8988T (cell line): ENCODE measurements around the gene LEFTY2.
"Not testable (repeated sequence)": the region's sequence is repeated elsewhere in the genome, so short reads cannot be mapped to it uniquely, and the experiment has no call there.

Experiments
- DNase-seq: peaks from one replicate; pipeline ENCODE4 v3.0.0; 2011

LEFTY2 gene

DNA sequence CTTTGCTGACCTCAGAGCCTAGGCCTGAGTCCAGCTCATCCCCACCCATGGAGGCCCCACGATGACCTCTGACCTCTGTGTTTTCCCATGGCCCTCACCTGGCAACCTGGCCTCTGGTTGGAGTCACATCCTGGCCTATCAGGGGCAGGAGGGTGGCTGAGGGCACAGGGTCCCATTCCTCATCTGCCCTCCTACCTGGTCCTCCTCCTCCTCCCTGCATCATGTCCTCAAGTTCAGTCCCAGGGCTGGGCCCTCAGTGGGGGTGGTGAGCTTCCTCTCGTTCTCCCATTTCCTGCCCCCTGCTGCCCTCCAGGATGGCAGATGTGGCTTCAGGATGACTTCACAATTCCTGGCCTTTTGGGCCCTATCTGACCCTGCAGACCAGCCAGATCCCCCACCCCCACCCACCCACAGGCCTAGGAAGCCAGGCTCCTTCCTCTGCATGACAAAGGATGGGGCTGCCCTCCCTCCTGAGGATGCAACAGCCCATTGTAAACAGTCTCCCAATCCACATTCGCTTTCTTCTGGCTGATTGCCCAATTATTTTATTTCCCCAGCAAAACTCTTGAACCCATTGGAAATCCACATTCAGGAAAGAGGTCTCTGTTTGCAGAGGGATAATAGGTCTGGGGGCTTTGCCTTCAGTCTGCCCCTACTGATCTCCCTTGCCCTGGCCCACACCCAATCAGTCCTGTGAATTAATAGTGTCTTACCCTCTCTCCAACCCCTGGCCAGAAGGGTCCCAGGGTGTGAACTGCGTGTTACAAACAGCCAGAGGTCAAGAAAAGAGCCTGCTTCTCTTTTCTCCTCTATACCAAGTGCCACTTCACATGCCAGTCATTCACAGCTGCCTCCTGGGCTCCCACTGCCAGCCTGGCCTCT is 41.7 kb downstream of the LEFTY2 start:
- DNase-seq: no peak

DNA sequence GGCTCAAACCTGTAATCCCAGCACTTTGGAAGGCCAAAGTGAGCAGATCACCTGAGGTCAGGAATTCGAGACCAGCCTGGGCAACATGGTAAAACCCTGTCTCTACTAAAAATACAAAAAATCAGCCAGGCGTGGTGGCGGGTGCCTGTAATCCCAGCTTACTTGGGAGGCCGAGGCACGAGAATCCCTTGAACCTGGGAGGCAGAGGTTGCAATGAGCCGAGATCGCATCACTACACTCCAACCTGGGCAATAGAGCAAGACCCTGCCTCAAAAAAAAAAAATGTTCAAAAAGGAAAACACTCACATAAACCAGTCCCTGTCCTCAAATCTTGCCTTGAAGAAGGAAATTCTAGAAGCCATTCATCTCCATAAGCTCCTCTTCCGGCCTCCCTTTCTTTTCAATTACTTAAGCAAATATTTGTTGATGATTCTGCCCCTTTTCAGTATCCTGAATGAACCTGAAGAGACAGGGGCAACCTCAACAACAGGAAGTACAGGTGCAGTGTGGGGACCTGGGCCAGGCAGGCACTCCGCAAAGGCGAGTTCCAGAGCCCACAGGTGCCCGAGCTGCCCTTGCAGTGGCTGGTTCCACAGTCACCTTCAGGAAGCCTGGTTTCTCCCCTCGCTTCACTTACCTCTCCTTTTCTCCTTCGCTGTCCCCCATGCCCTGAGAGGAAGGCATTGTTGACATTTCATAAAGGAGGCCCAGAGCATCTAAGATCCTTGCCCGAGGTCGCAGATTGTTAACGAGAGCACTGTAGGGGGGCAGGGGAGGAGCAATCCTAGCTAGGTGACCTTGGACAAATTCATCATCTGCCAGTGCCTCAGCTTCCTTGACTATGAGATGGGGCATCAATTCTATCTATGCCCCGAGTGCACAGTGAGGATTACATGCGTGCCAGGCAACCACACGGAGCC is 43.2 kb downstream of the LEFTY2 start:
- no peak for DNase-seq

DNA sequence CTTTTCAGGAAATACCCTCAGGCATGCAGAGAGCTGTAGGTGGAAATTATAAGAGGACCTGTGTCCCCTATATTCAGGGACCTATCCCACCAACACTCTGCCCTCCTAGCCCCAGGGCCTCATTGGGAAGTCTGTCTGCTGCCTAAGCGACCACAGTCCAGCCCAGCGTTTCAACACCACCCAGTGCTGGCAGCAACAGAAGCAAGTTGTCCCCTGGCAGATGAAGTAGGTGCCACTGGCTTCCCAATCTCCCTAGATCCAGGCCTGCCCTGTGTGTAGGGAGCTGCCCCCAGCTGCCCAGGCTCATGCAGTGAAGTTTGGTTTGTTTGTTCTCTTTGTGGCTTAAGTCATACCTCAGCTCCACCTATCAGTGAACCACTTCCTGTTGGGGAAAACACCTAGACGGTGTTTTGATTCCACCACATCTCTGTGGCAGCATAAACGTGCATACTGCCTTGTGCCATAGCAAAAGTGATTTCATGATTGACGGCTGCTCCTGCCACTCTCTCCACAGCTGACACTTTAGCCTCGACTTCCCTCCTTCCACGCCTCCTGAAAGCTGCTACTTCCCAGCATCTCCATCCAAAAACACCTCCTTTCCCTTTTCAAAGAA is 44.0 kb downstream of the LEFTY2 start:
- no peak for DNase-seq

DNA sequence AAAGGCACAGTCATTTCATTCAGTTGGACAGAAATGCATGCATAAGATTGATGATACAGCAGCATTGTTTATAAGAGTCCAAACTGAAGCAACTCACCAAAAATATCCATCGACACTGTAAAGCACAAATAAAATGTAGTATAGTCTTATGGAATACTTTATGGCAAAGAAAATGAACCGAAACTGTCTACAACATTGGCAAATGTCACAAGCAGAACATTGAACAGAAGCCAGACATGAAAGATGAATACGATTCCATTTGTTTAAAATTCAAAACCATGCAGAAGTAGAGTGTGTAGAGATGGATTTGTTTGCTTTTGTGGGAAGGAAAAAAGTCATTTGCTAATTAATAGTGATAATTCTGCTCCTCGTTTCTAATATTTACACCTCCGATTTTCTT is 44.5 kb downstream of the LEFTY2 start:
- DNase-seq: no peak

DNA sequence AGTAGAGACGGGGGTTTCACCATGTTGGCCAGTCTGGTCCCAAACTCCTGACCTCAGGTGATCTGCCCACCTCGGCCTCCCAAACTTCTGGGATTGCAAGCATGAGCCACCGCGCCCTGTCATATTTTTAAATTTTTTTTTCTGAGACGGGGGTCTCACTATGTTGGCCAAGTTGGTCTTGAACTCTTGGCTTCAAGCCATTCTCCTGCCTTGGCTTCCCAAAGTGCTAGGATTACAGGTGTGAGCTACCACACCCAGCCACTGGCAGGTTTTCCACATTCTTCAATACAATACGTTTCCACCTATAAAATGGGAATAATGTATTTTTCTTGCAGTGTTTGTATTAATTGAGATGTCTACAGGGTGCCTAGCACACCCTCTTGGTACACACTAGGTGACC is 48.7 kb downstream of the LEFTY2 start:
- DNase-seq: no peak

DNA sequence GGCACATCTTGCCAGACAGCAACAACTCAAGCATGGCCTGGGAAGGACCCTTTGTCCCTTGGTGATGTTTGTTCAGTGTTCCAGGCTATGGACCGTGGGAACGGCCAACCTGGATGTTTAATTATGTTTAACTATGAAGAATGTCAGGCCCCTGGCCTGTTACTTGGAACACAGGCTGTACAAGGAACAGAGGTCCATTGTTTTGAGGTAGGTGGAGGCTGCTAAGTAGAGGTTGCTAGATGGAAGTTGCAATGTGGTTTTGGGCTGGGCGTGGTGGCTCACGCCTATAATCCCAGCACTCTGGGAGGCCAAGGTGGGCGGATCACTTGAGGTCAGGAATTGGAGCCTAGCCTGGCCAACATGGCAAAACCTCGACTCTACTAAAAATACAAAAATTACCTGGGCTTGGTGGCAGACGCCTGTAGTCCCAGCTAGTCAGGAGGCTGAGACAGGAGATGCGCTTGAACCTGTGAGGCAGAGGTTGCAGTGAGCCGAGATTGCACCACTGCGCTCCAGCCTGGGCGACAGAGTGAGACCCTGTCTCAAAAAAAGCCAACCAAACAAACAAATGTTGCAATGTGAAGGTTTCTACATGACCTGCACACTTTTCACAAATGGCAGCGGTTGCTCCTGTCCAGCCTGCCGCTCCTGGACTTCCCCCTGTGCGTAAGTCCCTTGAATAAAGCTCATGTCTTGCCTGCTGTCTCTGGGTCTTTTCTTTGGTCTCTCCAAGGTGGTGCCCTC is 49.6 kb downstream of the LEFTY2 start:
- DNase-seq: no peak

DNA sequence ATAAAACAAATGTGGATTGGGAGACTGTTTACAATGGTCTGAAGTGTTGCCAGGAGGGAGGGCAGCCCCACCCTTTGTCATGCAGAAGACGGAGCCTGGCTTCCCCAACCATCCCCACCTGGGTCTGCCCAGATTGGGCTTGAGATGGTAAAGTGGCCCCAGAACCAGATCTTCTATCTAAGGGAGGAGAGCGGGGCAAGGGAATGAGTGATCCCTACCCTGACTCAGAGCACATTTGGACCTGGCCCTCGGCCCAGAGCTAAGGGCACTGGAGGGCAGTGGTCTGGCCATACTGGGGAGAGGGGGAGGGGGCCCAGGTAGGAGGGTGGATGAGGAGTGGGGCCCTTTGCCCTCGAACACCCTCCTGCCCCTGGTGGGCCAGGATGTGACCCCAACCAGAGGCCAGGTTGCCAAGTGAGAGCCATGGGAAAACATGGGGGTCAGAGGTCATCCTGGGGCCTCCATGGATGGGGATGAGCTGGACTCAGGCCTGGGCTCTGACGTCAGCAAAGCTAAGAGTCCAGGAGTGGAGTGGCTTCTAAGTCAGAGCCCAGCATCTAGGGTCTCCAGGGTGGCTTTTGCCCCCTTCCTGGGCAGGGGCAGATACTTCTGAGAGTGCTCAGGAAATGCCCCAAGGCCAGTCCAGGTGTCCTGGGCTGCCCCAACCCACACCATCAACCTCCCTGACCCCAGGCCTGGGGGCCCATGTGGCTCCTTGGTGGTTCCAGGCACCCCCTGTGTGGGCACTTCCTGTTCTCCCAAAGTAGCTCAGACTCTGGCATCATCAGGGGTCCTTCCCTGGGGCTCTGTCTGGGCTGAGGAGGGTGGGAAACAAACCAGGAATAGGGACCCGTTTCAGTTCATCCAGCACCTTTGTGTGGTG is 50.4 kb downstream of the LEFTY2 start:
- DNase-seq: no peak

DNA sequence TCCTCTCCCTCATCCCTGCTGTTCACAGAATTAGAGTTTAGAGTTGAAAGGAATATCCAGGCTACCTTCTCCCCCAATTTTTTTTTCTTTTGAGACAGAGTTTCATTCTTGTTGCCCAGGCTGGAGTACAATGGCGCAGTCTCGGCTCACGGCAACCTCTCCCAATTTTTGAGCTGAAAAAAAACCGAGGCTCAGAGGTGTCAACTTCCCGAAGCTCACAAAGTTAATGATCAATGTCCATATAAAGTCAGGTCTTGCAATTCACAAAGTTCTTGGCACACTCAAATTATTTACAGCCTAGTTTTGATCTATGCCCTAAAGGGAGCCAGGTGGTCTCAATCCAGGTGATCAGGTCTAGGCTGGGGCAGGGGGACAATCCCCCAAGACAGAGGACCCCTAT is 51.3 kb downstream of the LEFTY2 start:
- DNase-seq: no peak

DNA sequence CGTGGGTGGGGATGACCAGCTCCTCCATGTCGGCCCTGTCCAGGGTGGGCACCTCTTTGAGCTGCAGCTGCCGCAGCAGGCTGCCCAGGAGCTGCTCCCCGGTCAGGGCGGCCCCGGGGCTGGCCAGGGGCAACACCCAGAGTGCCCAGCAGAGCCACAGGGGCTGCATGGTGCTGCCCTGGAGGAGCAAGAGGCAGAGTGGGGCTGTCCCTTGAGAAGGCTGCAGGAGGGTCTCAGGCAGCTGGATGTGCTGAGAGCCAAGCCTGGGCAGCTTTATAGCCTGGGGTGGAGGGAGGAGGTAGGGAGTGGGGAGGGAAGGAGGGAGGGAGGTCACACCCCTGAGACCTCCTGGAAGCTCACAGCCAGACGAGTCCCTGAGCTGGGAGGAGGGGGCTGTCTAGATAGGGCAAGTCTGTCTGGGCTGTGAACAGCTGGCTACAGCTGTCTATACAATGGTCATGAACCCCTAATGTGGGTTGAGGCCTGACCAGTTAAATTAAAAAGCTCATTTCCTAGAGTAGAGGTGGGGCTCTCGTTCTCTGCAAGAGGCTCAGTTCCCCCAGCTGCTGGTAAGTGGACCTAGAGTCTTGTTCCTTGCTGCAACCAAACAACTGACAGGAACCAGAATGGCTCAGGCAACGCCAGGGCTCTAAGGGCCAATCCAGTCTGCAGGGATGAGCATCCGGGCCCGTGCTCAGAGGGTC is 52.0 kb downstream of the LEFTY2 start, which contains the start of gene LEFTY1:
Gene LEFTY1 (minus strand): TSS at position 249 of the 704 bp plus-strand sequence. CDS start 80 bp downstream, at position 169.
- DNase-seq: no peak

DNA sequence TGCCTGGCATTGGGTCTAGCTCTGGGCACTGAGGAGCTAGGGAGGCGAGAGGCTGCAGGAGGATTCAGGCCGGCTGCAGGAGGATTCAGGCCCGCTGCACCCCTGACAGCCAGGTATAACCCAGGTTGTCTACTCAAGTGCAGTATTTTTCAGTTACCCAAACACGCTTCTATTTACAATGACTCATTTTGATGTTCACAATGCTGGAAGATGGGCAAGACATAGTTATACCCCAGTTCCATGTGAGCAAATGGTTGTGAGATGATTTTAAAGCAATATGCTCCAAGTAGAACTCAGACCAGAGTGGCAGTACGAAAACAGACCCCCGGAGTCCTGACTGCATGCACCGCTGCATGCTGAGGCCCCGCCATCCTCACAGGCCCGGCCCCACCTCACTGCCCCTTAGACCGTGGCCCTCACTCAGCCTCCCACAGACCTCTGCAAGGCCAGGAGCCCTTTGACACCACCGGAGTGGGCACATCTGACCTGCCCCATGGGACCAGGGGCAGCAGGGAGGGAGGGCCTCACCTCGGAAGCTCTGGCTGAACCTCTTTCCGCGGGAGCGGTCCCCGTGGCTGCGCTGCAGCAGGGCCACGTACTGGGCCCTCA is 52.6 kb downstream of the LEFTY2 start:
- no peak for DNase-seq

DNA sequence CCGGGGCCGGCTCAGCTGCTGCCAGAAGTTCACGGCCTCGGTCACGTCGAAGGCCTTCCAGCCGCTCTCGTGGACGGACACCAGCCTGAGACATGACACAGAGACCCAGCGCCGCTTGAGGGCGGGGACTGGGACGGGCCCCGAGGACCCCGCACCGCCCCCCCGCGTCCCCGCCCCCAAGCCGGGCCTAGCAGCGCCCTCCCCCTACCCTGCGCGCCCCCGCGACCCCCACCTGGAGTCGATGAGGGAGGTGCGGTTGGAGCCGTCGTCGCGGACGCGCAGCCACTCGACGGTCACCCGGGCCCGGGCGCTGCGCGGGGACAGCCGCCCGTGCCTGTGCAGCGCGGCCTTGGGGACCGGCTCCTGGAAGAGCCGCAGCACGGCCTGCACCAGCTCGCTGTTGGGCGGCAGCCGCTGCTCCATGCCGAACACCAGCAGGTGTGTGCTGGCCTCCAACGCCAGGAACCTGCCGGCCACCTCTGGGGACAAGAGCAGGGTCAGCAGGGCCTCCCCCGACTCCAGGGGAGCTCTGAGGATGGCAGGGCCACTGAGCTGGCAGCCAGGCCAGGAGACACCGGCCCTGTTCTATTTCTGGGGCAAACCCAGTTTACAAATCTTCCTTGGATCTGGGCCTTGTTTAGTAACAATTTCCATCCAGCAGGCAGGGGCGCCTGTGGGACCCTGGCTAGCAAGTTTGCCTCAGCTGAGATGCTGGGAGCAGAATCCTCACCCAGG is 53.3 kb downstream of the LEFTY2 start:
- not testable (repeated sequence) for DNase-seq

DNA sequence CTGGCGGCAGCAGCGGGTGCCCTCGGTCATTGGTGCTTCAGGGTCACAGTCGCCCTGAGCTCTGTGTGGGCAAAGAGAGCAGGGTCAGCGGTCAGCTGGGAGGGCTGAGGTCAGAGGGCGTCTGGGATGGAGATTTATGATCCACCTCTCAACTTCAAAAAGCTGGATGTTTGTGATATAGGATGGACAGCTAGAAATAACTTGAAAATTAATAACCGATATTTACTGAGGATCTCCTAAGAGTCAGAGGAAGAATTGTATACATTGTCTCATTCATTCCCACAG is 54.0 kb downstream of the LEFTY2 start:
- no peak for DNase-seq
